Adrenal gland (tissue), 12 donors: Measurements from ENCODE around the gene STK32A. TPM values are rescaled to one million over a fixed set of nuclear protein-coding genes. Genes with fewer than 3 reads are reported as not detected.

Experiments
- DNase-seq, 7 donors: peaks; one replicate each; pipeline ENCODE4 v3.0.0-alpha.2; 2019 to 2020
- H3K27ac ChIP-seq, 5 donors: fragments of 200-600 bp; sonication (generic) in 4 of 5; 1 replicate in 3 of 5; 2 replicates in 2 of 5; pipeline versions ENCODE4 v1.5.1 to v1.8.0; 2016 to 2020; ENCODE audit warnings: mild to moderate bottlenecking in 1 of 5
- H3K27me3 ChIP-seq: fragments of 200-600 bp; 2 replicates; pipeline ENCODE4 v1.8.0; 2021
- H3K36me3 ChIP-seq, 2 donors: fragments of 200-600 bp; replicated peaks in 1 of 2; 1 replicate in 1 of 2; 2 replicates in 1 of 2; pipeline versions ENCODE4 v1.5.1 to v1.8.0; 2018 to 2022
- H3K4me1 ChIP-seq, 2 donors: fragments of 200-600 bp; replicated peaks in 1 of 2; 1 replicate in 1 of 2; 2 replicates in 1 of 2; pipeline versions ENCODE4 v1.5.1 to v1.8.0; 2018 to 2021
- H3K4me3 ChIP-seq, 4 donors: fragments of 200-600 bp; sonication (generic) in 3 of 4; one replicate each; pipeline ENCODE4 v1.5.1; 2016 to 2018
- H3K9me3 ChIP-seq, 3 donors: fragments of 200-600 bp; sonication (generic) in 1 of 3; replicated peaks in 1 of 3; 1 replicate in 2 of 3; 2 replicates in 1 of 3; pipeline versions ENCODE4 v1.5.1 to v1.8.0; 2016 to 2021
- CTCF ChIP-seq, 6 experiments: fragments of 450-650 bp in 4 of 6; fragments of 200-600 bp in 2 of 6; sonication (generic) in 1 of 6; IDR thresholded peaks; 1 replicate in 5 of 6; 2 replicates in 1 of 6; pipeline versions ENCODE4 v1.5.1 to v1.8.0; 2016 to 2021; ENCODE audit warnings: antibody characterized with exemption in 6 of 6, mild to moderate bottlenecking in 2 of 6, moderate library complexity in 1 of 6
- POLR2A ChIP-seq, 2 donors: fragments of 450-650 bp; IDR thresholded peaks; one replicate each; pipeline ENCODE4 v1.6.1; 2017; ENCODE audit warnings: antibody characterized with exemption in 2 of 2, mild to moderate bottlenecking in 2 of 2, moderate library complexity in 1 of 2
- WGBS, 4 donors: extraction: QIAGEN DNeasy Blood & Tissue Kit in 2 of 4; methylation state at CpG; one replicate each; pipeline versions ENCODE4 v1.1.5 to v1.1.7; 2013 to 2017; 5-methylcytosine and 5-hydroxymethylcytosine counted together
- intact Hi-C, 2 donors: fragments of 100-400 bp; cut with DNase I; formaldehyde crosslinking; loops; one replicate each; pipeline versions ENCODE4 v1.14.1 to v1.15.0; 2022 to 2023
- polyA plus RNA-seq, 3 donors: library from polyadenylated mRNA; stranded (reverse); fragments of 200-250 nt in 2 of 3; fragments of 350-450 nt in 1 of 3; fragmentation: Illumina TruSeq in 1 of 3; extraction: RNeasy Lipid Tissue Mini Kit (QIAGEN cat#74804) in 1 of 3; gene quantifications; one replicate each; pipeline ENCODE4 v1.2.3, GENCODE V29; 2013 to 2014
- total RNA-seq, 9 donors: library from RNA; depleted of rRNA in 4 of 9; stranded (reverse); fragments of >200 nt in 4 of 9; fragments of 120-200 nt in 1 of 9; fragmentation: NEBNext Ultra II Directional in 1 of 9; extraction: Animal tissue kit (Norgen Biotek cat#: 25700) in 1 of 9; gene quantifications; one replicate each; pipeline versions ENCODE4 v1.1.0 to v1.2.4, GENCODE V29; 2013 to 2023
- donor health status: healthy with polysubstance abuse.
- donor health status: Bipolar disorder and iron deficiency.
- donor health status: DM: yes; HTN: yes; CAD: no.
- donor health status: DM: no; HTN: no; CAD: no.
- donor health status: DM: no; HTN: no; CAD: no.
- donor health status: DM: yes; HTN: yes; CAD: no.

The STK32A gene
- total and polyA plus RNA-seq, 12 donors, result 1.8 to 46.0 (median 18.0) TPM

GRCh38 chr5:147417135-147417813, 182.4 kb downstream of the STK32A start:
- TF ChIP-seq CTCF (IDR thresholded peaks at IDR 0.05), result no peak
- no peak for TF ChIP-seq POLR2A (IDR thresholded peaks at IDR 0.05)
- Histone ChIP-seq H3K27ac (peak overlapping the region in 2 of 5 donors; percentile 9 to 51), H3K4me1 (peaks cover 0 to 9% of the 10 kb centered on the region in 2 donors), H3K27me3 (no peaks in the 10 kb centered on the region), H3K4me3 (no peak overlapping the region), H3K9me3 (no peaks in the 10 kb centered on the region), H3K36me3 (no peaks in the 10 kb centered on the region)
- WGBS, 4 donors, result 20 to 33% (median 28%) methylated on average over 5 of the region's 5 CpGs
- intact Hi-C loops, result no loop called here
- DNase-seq, result peak; percentile 62 to 88 (median 81)

- TF ChIP-seq CTCF (IDR thresholded peaks at IDR 0.05) (no peak), POLR2A (IDR thresholded peaks at IDR 0.05) (no peak)
- no peak overlapping the region for H3K4me3 ChIP-seq
- intact Hi-C loops, result no loop called here
- peaks cover 0 to 9% of the 10 kb centered on the region in 2 donors for H3K4me1 ChIP-seq
- H3K27me3 ChIP-seq, result no peaks in the 10 kb centered on the region
- no peak overlapping the region for H3K27ac ChIP-seq
- no peaks in the 10 kb centered on the region for H3K9me3 ChIP-seq
- H3K36me3 ChIP-seq, result no peaks in the 10 kb centered on the region
- DNase-seq, result no peak
- WGBS, 4 donors, result 75 to 91% (median 87%) methylated on average over 2 of the region's 2 CpGs
These were observed 183.8 kb downstream of the STK32A start for GRCh38 chr5:147418613-147419012.

DNA sequence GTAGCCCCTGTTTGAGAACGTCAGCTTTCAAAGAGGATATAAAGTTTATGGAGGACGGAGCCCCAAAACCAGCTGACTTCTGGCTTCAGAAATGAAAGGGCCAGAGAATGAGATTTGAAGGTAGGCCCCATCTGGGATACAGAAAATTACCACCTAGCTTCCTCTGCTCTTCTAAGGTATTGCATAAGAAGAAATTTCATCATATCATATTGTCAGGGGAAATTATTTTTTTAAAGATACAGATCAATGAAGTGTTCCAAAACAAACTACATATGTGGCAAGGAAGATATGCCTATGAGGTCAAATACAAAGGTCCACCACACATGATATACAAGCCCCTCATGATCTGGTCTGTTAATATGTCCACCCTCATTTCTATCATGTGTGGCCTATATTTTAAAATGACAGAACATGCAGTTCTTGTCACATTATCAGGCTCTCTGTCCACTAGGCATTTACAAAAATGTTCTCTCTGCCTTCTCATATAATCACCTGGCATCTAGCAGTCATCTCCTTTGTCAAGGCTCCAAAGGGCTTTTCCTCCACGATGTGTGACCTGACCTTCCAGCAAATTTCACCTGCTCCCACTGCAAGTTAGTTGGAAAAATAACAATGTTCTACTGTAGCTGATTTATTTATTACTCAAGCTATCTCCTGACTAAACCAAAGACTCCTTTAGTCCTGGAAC, 192.0 kb downstream of the STK32A start:
- 75 to 81% (median 78%) methylated on average over 3 of the region's 3 CpGs for WGBS, 4 donors
- H3K36me3 ChIP-seq, result no peaks in the 10 kb centered on the region
- intact Hi-C loops, result no loop called here
- H3K27ac ChIP-seq, result no peak overlapping the region
- DNase-seq, result no peak
- H3K9me3 ChIP-seq, result no peaks in the 10 kb centered on the region
- no peak overlapping the region for H3K4me3 ChIP-seq
- H3K4me1 ChIP-seq, result peaks cover 0 to 18% of the 10 kb centered on the region in 2 donors
- no peak for TF ChIP-seq CTCF (IDR thresholded peaks at IDR 0.05)
- no peak for TF ChIP-seq POLR2A (IDR thresholded peaks at IDR 0.05)
- no peaks in the 10 kb centered on the region for H3K27me3 ChIP-seq

DNA sequence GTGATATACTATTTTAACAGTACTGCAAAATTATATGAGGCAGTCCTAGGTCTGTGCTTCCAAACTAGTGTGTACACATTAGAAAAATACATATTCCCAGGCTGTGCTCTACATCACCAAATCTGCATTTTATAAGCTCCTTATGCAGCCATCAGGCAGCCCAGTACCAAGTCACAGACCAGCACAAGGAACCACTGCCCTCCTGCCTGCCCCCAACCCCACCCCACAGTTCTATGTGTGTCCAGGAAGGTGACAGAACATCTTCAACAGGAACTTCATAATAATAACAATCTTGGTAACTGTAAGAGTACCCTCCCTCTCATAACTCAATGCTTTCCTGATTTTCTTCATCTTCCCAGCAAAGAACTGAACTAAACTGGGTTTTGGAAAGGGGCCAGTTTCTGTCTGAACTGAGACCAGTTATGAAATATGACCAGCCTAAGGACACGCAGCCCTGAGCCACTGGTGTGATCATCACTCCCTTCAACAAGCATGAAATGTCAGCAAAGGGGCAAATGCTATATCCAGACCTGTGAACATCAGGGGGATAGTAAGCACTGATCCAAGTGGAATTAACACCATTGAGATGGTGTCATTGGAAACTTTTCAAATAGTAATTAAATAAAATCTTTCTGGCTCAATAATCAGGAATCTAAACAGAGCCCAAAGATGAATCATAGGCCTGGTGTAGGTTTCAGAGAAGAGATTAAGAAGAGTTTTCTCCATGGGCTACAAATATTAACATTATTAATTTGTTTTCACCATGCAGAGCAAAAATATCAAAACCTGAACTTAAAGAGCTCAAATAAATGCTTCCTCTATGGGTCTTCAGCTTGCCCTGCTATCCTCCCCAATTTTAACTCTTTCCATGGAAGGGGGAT, 192.9 kb downstream of the STK32A start:
- H3K4me1 ChIP-seq, result peaks cover 0 to 18% of the 10 kb centered on the region in 2 donors
- H3K27me3 ChIP-seq, result no peaks in the 10 kb centered on the region
- intact Hi-C loops, result no loop called here
- peak overlapping the region in 1 of 5 donors; percentile 1 for H3K27ac ChIP-seq
- WGBS, 4 donors, result 0 to 22% (median 15%) methylated on average over 1 of the region's 1 CpG
- TF ChIP-seq POLR2A (IDR thresholded peaks at IDR 0.05) (no peak), CTCF (IDR thresholded peaks at IDR 0.05) (no peak)
- H3K36me3 ChIP-seq, result no peaks in the 10 kb centered on the region
- no peak overlapping the region for H3K4me3 ChIP-seq
- no peaks in the 10 kb centered on the region for H3K9me3 ChIP-seq
- DNase-seq, result peak; percentile 44 to 72 (median 58)
